ENCODE data around the gene WNT3A.

WNT3A gene

DNA sequence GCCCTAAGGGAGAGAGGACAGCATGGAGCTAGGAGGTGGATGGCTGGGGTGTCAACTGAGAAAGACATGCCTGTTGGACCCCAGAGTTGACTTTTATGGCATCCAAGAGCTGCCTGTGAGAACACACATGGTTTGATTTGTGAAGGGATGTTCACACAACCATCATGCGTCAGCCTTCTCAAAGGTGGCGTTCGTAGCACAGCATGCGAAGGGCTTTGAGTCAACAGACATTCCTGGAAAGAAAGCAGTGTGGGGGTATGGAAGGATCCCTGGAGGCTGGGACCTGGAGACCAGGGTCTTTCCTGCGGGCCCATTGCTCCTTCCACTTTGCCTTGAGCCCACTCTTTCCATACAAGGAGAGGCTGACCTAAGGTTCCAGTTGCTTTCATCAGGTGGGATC lies 6.4 kb upstream of the WNT3A start:
- DNase-seq: no peak

DNA sequence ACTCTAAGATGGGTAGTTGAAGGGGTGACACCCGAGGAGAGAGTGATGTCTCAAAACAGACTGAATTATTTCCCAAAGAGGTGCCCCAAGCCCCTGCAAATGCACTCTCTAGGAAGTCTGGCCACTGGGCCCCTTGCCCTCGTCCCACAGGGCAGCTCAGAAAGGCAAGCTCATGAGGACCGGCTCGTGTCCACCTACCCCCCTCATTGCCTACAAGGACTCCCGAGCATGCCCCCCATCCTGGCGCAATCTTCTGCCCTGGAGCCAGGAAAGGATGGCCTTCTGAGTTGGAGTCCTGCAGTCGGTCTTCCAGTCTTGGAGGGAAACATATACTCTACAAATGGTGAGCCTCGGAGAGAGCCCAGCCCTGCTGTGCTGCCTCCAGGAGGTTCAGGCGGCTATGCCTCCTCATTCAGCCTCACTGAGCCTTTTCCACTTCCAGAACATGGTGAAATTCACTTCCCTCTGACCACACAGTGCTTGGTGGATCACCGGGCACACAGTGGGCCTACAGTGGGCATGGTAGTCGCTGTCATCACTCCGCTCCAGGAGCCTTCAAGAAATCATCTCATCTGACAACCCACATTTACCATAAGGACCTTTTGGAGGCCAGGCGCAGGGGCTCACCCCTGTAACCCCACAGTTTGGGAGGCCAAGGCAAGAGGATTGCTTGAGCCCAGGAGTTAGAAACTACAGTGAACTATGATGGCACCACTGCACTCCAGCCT lies 5.8 kb upstream of the WNT3A start:
- no peak for DNase-seq

DNA sequence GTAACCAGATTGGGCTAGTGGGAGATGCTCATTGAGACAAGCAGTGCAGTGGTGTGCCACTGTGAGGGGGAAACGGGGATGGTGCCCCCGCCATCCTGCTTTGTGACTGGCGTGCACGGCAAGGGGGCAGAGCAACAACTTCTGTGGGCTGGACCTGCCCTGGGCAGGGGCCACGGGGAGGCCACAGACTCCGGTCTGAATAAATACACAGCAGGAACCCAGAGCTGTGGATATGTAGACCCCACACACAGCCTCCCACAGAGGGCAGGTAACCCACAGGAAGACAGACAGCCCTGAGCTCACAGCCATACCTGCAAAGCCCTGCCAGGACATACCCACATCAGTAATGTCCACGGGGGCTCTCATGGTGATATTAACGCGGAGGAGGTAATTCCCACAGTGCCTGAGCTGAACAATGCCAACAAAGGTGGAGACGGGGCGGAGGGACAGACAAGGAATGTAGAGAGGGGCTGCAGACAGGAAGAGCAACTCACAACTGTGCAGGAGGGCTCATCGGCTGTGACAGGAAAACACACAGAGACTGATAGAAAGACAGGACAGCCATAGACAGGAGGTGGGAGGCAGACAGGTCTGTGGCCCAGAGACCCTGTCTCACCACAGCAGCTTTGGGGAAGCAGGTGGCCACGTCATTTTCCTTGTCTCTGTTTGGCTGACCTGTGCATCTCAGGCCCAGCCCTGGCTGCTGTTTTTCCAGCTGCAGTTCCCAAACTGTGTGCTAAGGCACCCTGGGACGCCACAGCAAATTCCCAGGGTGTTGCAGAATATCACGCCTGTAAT lies 4.9 kb upstream of the WNT3A start:
- DNase-seq: no peak

DNA sequence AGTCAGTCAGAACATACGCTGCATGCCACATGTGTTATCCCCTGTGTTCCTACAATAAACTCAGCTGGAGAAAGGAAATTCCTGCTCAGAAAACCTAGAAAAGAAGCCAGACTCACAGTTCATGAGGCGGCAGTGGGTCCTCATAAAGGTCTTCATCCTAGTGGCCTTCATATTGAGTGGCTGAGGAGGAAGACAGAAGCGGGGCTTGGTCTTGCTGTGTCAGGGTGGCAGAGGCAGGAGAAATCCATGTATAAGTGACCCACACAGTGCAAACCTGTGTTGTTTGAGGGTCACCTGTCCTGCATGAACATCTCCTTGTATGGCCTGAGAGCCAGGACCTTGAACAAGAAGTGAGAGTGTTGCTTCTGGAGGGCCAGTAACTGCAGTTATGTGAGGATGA lies 4.0 kb upstream of the WNT3A start:
- no peak for DNase-seq

DNA sequence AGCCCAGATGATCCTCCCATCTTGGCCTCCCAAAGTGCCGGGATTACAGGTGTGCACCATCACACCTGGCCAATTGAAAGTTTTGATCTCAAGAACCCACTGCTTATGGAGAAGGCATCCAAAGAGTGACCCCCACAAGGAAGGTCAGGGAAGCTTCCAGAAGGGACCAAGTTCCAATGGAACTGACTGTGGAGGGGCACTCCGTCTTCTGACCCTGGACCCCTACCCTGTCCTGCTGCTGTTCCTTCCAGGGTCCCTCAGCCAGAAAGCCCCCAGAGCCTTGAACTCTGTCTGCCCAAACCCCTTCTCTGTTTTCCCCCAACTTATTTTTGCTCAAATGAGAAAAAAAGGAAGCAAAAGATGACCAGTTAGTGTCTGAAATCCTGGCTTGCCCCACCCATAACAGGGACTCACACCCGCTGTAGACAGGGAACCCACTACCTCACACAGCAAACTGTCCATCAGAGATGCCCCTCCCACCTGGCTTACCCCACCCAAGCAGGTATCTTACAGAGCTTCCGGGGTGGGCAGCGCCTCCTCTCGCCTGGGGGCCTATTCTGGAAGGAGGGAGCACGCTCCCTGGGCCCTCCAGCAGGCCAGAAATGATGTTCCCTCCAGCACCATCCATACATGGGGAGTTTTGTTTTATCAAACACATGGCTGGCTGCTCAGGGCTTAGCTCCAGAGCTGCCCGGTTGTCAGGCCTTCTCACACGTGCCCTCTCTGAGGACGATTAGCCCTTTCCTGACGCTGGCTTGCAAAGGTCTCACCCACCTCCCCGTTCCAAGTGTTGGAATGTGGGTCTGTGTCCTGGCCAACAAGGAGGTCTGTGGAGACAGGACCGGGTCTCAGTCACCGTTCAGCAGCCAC lies 3.1 kb upstream of the WNT3A start:
- DNase-seq: no peak

DNA sequence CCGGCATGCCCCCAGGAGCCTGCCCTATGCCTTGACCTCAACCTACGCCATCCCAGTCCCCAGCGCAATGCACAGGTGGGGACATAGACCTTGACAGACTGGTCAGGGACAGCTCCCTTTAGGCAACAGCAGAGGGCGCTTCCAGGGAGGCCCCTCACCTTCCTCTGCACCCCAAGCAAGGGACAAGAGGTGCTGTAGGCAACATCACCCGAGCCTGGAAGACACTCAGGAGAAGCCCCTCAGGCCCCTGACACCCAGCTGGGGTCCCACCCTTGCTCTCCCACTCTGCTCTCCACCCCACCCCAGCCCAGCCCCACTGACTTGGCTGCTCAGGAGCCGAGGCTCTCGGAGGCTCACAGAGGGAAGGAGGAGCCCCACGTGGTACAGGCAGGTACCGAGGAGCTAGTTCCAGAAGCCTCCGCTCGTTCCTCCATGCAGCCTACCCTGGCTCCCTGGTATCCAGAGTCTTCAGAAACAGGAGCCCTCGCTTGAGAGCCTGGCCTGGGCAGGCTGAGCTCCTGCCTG lies 2.4 kb upstream of the WNT3A start:
- DNase-seq: no peak

DNA sequence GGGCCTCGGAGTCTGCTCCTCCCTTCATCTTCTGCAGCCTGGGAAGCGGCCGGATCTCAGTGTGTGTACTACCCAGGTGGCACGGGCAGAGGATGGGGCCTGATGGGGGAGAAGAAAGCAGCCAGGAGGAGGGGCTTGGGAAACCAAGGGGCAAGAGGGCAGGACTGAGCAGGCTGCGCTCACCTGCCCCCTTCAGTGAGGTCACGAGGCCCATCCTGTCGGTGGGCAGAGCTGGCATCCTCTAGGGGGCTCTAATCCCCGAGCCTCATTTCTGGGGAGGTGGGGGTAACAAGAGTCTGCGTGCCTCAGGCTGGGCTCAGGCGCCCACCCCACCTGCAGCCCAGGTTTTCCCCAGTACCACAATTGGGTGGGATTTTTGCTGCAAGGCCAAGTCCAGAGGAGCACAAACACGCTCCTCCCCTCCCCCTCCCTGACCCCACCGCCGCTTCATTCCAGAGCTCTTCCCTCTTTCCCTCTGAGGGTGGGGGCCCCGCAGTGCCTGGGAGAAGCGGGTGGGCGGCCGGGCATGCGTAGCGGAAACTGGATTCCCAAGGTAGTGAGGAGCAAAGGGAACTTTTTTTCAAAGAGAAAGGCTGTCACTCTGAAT lies 1.8 kb upstream of the WNT3A start:
- no peak for DNase-seq

DNA sequence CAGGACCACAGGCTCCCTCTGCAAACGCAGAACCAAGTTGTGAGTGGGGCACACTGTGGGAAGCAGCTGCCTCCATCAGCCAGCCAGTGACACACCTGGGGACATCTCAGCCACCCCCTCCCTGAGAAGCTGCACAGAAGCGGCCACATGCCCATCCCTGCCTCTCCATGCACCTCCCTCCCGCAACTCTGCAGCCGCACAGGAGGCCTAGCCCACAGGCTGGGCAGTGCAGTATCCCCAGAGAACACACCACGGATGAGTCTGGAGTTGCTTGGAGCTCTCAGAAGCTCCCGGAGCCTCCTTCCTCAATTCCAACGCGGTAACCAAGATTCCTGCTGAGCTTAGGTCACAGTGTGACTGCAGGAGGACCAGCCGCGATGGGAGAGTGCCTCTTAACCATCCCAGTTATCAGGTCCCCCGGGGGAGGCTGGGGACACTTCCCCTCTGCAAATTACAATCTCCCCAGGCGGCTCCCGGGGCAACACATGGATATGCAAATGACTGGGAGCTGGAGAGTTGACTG lies 1.2 kb upstream of the WNT3A start:
- DNase-seq: no peak

DNA sequence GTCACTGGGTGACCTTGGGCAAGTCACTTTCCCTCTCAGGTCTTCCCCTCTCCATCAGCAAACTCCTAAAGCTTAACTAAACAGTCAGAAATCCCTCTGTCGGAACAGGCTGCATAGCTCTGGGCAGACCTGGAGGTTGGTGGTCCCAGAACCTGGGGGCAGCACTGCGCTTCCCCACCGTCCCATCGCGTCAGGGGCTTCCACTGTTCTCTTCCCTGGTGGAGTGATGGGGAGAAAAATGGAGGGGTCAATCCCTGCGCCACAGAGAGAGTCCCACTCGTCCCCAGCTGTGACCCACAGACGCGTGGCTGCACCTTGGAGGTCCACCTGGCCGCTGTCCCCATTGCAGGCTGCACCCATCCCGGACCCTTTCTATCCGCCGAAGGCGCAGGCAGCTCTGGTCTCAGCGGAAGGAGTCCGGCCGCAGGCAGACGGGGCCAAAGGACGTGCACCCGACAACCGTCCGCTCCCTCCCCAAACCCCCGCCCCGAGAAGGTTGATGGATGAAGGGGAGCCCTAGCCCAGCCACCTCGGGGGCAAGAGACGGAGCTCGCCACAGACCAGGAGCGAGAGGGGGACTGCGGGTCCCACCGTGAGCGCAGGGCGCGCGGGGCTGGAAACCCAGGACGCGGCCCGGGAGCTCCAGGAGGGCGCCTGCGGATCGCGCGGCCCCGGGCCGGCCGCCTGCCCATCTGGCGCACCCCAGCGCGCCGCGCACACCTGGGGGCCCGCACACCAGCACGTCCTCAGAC lies 588 bp upstream of the WNT3A start:
- no peak for DNase-seq

DNA sequence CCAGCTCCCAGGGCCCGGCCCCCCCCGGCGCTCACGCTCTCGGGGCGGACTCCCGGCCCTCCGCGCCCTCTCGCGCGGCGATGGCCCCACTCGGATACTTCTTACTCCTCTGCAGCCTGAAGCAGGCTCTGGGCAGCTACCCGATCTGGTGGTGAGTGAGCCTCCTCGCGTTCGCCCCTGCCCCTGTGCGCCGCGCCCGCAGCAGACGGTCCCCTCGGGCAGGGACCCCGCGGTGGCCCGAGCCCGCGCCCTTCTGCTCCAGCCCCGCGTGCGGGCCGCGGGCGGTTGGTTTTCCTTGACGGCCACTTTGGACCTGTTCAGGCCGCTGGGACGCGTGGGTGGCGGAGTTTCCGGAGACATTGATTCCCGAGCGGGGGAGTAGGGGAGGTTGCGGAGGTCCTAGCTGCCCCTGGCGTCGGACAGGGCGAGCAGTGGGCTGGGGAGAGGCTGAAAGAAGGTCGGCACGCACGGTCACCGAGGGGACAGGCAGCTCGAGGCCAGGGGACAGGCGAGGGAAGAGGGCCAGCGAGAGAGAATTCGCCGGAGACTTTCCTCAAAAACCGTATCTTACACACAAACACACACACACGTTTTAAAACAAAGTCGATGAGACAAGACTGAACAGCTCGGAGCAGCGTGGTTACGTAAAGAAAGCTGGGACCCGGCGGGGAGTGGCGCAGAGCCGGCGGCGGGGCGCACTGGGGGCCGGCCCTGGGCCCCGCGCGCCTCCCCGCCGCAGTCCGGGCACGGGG lies 427 bp downstream of the WNT3A start:
- DNase-seq: no peak

DNA sequence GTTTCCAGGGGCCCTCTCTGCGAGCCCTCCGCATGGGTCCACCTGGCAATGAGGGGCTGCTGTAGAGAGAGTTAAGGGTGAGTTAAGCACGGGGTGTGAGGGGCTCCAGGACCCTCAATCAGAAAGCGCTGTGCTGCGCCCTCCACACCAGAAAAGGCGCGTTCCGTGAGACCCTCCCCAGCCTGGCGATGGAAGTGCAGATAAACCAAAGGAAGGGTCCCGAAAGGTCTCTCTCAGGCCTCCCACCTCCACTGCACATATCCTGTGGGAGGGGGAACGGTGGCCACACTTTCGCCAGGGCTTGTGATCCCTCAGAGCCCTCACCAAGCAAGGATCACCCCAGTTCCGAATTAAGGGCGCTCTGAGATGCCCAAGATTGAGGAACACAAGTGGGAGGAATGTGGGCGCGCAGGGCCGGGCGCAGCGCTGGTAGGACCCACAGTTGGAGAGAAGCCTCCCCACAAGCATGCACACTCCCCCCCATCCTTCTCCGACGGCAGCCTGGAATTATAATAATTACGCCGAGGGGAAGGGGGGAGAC lies 1.1 kb downstream of the WNT3A start:
- DNase-seq: no peak

DNA sequence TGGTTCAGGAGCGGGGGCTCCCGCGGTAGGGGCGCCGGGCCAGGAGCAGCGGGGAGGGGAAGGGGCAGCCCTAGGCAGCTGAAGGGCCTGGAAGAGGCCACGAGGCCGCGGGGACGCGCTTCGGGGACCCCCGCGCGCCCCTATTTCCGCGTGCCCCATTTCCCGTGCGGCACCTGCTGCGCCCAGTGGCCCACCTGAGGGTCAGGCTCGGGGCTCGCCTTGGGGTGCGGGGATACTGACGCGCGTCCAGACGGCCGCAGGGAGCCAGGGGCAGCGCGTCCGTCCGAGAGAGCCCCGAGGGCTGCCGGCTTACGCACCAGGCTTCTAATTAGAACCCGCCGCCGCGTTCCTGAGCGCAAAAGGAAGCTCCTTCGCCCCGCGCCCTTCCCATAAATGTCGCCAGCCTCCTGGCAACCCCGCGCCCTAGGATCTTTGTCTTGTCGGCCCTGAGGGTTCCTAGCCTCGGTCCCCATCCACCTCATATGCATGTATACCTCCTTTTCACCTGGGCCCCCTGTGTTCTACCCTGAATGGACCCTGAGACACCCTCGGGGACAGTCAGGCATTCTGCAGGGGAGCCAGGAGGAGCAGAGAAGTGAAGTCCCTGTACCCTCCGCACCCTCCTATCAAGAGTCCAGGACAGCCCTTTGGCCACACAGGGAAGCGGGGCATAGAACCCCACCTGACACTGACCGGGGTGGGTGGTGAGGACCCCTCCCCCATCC lies 1.8 kb downstream of the WNT3A start:
- DNase-seq: no peak

DNA sequence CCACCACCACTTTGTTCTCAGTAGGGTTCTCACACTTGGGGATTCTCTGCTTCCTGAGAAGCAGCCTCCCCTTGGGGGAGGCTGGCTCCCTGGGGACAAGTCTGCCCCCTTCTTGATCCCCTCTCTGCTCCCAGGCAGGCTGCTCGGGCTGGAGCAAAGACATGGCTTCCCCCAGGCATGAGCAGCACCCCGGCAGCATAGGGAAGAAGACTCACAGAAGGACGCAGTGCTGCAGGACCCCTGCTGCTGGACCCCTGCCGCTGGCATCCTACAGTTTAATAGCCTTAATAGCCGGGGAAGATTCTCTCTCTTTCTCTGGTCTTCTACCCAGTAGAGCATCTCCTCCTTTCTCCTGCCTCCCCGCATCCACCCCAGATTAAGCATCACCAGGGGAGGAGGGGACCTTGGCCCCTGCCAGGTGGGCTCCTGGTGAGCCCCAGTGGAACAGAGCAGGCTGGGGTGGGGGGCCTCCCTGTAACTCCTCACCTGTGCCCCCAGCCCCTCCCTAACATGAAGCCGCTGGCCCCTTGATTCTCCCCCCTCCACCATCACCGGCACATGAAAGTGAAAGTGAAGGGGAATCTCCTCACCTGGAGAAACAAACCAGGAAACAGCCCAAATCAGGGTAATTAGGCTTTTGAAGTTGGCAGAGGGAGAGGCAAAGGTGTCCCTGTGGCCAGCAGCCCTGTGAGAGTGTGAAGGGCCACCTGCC lies 2.5 kb downstream of the WNT3A start:
- DNase-seq: no peak

DNA sequence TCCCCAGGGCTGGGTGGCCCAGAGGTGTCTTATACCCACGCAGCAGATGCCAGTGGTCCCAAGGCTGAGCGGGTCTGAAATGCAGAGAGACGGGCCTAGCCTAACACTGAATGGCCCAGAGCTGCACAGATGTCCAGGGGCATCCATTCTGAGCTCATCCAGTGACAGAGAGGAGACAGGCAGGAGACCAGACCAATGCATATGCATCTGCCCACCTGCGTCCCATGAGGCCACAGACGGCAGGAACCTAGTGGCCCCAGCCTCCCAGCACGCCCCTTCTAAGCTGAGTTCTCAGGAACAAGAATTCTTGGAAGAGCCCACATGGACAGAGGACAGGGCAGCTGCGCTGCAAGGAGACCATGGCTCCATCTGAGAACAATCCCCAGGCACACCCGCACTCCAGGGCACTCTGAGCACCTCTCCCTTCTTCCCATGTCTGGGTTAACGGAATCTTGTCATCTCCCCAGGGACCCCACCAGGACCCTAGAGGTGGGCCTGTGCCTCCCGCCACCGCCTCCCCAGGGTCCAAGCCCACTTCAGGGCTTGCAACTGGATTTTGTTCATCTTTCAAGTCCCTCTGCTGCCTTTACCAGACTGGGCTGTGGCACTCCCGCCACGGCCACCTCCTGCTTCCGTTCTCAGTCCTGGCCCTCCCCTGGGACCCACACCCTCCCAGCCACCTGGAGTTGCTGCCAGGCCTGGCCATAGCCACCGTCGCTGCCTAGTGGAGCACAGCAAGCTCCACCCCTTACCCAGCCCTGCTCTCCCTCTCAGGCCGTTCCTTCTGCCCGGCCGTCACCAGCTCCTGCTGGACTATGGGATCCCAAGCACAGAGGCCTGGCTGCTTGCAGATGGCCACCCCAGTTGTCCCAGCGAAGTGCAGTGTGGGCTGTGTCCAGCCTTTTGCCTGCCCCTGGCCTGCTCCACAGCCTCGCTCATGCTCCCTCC lies 3.3 kb downstream of the WNT3A start:
- no peak for DNase-seq

DNA sequence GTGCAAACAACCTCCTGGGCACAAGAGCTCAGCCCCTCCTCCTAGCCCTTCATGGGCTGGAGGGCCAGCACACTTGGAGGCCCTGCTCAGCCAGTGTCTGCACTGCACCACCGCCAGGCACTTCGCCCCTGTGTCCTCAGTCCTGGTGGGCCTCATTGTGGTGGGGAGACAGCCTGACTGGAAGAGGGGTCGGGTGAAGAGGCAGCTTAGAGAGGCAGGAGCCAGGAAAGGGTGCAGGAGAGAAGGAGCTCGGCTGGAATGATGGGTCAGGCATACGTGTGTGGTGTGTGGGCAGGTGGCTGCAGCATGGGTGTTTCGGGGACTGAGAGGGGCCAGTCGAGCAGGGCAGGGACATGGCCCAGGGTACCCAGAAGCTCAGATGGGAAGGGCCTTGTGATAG lies 4.1 kb downstream of the WNT3A start:
- DNase-seq: no peak

DNA sequence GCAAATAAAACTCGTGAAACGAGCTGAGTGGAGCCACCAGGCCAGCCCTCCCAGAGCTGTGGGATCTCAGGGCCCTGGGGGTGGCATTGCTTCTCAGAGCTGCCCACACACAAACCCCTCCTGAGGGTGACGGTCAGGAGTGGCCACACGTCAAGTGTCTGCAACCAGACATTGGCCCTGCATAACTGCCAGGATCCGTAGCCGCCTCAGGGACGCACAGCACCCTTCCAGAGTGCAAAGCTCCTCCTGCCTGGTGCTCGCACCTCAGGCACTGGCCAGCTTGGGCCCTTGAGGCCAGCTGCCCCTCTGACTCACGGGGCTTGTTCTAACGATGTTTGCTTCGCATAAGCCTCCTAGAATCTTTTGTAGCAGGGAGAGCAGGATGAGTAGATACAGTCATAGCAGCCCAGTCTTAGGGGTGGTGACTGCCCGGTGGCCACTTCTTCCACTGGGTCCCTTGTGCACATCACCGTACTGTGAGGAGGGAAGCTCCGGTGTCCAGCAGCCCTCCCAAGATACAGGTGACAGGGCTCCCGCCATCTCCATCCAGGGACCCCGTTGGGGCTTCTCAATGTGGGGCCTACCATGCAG lies 5.0 kb downstream of the WNT3A start:
- no peak for DNase-seq

DNA sequence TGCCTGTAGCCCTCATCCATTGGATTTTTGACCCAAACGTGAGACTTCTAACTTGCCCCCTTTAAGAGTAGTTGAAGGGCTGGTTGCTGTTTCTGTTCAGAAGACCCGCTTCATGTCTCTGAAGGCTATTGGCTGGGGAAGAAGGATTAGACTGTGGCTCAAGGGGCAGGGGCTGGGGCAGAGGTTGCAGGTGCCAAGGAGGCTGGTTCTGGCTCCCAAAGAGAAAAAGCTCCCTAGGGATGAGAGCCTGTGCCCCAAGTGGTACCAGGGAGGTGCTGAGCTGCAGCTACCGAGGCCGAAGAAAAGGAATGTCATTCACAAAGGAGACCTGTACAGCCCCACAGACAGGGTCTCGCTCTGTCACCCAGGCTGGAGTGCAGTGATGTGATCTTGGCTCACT lies 5.8 kb downstream of the WNT3A start:
- DNase-seq: no peak

All from stimulated activated CD4-positive, alpha-beta T cell treated with anti-CD3 and anti-CD28 coated beads, Interleukin-4, amount 100 ng/mL, for 4 hours (primary cell).